Testis (tissue), 2 donors: ENCODE measurements around the gene SMDT1.

Experiments
- CTCF ChIP-seq, 3 experiments: fragments of 450-650 bp in 2 of 3; fragments of 200-600 bp in 1 of 3; sonication (generic) in 1 of 3; IDR thresholded peaks; one replicate each; pipeline ENCODE4 v1.5.1; 2016 to 2019; ENCODE audit warnings: antibody characterized with exemption in 3 of 3, mild to moderate bottlenecking in 2 of 3, moderate library complexity in 1 of 3
- POLR2A ChIP-seq: fragments of 450-650 bp; IDR thresholded peaks from one replicate; pipeline ENCODE4 v1.6.1; 2017; ENCODE audit warnings: antibody characterized with exemption, mild to moderate bottlenecking, moderate library complexity

GRCh38 chr22:42116848-42117424, 37.4 kb downstream of the SMDT1 start:
- TF ChIP-seq CTCF (IDR thresholded peaks at IDR 0.05) (no peak), POLR2A (no peak)
